ENCODE results near the gene NAT9. TPM values are rescaled to one million over a fixed set of nuclear protein-coding genes. Genes with fewer than 3 reads are reported as not detected.

The NAT9 gene
- total RNA-seq, 4 donors from 2014 or later, result 15.1 to 35.9 (median 24.2) TPM

DNA sequence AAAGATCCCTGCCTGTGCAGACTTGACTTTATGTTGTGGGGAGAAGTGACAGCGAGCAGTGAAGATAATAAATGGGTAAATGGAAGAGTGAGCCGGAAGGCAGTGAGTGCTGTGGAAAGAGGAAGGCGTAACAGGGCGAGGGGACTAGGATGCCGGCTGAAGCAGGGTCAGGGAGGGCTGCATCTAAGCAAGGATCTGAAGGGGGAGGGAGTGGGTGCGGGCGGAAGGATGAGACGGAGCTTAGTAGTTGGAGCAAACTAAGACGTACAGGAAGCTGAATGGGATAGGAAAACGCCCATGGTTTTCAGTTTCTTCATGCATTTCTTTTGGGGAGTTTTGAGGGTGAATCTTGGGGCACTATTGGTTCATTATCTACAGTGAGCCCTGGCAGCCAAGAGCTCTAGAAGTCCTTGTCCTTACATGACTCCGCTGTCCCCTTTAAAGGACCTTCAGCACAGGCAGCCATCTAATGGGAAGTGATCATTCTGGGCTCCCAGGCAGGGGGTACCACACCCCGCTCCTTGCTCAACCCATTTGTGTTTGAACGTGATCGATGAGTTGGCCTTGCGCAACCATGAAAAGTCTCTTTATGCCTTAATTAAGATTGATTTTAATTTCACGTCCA is 10.4 kb upstream of the NAT9 start:
- TF ChIP-seq, protein P1, sequence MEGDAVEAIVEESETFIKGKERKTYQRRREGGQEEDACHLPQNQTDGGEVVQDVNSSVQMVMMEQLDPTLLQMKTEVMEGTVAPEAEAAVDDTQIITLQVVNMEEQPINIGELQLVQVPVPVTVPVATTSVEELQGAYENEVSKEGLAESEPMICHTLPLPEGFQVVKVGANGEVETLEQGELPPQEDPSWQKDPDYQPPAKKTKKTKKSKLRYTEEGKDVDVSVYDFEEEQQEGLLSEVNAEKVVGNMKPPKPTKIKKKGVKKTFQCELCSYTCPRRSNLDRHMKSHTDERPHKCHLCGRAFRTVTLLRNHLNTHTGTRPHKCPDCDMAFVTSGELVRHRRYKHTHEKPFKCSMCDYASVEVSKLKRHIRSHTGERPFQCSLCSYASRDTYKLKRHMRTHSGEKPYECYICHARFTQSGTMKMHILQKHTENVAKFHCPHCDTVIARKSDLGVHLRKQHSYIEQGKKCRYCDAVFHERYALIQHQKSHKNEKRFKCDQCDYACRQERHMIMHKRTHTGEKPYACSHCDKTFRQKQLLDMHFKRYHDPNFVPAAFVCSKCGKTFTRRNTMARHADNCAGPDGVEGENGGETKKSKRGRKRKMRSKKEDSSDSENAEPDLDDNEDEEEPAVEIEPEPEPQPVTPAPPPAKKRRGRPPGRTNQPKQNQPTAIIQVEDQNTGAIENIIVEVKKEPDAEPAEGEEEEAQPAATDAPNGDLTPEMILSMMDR (IDR thresholded peaks at IDR 0.05), result no peak
- ATAC-seq (ENCODE audit: low FRiP score) (no peak), DNase-seq (ENCODE audit: low spot score) (no peak)

- TF ChIP-seq, protein P1 (IDR thresholded peaks at IDR 0.05), result no peak
- no peak for ATAC-seq (ENCODE audit: low FRiP score)
Measured at GRCh38 chr17:74785981-74786360, 9.8 kb upstream of the NAT9 start.

DNA sequence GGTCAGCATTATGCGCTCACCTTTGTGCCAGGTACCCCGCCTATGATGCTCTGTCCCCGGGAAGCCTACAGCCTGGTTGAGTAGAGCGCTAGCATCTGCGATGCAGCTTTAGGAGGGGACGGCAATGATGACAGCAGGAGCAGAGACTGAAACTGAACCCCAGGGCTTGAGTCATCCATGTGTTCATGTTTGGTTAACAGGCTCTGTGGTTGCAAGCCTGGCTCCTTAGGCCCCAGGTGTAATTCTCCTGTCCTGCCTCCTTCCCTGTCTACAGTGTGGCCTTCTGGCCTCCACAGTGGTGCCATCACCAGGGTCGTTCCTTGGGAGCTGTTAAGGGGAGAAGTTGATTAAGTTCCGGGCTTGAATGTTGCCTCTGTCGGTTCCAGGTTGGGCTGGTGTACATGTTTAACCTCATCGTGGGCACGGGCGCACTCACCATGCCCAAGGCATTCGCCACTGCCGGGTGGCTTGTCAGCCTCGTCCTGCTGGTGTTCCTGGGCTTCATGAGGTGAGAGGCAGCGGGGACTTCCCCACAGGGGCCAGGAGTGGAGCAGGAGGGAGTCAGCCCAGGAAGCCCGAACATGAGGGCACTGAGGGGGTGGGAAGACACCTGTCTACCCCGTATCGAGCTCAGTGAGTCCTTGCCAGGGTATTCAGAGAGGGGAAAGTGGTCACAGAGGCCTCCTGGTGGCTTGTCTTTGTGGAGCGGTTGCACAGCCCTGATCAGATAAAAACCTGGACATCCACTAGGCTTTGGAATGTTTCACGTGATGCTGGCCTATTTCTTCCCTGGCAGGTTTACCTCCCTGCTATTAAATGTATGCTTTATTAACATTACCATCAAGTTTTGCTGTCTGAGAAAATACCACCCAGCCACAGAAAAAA is 9.2 kb upstream of the NAT9 start:
- TF ChIP-seq, protein P1 (IDR thresholded peaks at IDR 0.05), result no peak
- ATAC-seq (ENCODE audit: low FRiP score), result no peak
- no peak for DNase-seq (ENCODE audit: low spot score)

More at GRCh38 chr17:74785981-74786360, 9.8 kb upstream of the NAT9 start:
- DNase-seq (ENCODE audit: low spot score), result no peak

DNA sequence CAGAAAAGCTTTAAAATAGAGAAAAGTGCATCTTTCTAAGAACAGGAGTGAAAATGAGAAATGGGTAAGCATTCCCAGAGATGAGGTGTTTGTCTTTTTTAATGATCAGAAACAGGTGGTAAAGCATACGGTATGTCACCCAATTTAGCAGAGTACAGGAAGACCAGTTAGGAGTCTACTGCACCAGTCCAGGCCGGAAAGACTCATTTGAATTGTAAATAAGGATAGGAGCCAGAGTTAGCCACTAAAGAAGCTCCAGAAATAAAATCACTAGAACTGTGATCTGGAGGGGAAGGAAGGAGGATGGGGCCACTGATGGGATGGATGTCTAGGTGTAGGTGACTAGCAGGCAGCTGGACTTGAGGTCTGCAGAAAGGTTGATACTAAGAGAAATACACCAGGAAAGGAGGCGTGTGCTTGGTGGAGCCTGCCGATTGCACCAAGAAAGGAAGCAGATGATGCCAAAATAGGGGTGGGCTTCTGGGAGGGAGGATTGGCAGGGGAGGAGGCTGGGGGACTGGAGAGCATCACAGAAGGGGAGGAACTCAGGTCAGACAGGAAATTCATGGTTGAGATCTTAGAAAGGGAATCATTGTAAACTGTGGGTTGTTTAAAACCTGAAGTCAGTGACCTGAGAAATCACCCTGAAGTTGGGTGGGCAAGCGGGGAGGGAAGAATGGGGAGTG is 8.1 kb upstream of the NAT9 start:
- TF ChIP-seq, protein P1 (IDR thresholded peaks at IDR 0.05), result no peak
- ATAC-seq (ENCODE audit: low FRiP score) (no peak), DNase-seq (ENCODE audit: low spot score) (no peak)

- DNase-seq (ENCODE audit: low spot score) (no peak), ATAC-seq (ENCODE audit: low FRiP score) (no peak)
- TF ChIP-seq, protein P1 (IDR thresholded peaks at IDR 0.05), result no peak
Measured at GRCh38 chr17:74782571-74782970, 6.4 kb upstream of the NAT9 start.

GRCh38 chr17:74780443-74781238 is 4.5 kb upstream of the NAT9 start:
- TF ChIP-seq, protein P1 (IDR thresholded peaks at IDR 0.05), result no peak
- no peak for ATAC-seq (ENCODE audit: low FRiP score)
- DNase-seq (ENCODE audit: low spot score), result no peak
